Activated CD4-positive, alpha-beta T cell treated with anti-CD3 and anti-CD28 coated beads for 36 hours (primary cell): ENCODE measurements around the gene FYB1. TPM values are rescaled to one million over a fixed set of nuclear protein-coding genes. Genes with fewer than 3 reads are reported as not detected.

Experiments
- ATAC-seq: fragments of 200-7000 bp; cut with Tn5 transposase; one replicate; pipeline ENCODE4 v1.10.0; 2021; ENCODE audit warnings: mild to moderate bottlenecking, moderate library complexity
- CTCF ChIA-PET: fragments of 350-600 bp; sonication (Branson Sonifier 250); formaldehyde crosslinking; loops from one replicate; lab custom pipeline; 2021; ENCODE audit warnings: antibody characterized with exemption; lab: Charles Lee
- POLR2A ChIA-PET: fragments of 350-600 bp; sonication (Branson Sonifier 250); formaldehyde crosslinking; loops from one replicate; lab custom pipeline; 2021; ENCODE audit warnings: antibody characterized with exemption, inconsistent platforms; lab: Charles Lee
- DNase-seq: peaks from one replicate; pipeline ENCODE4 v3.0.0-alpha.2; 2020
- H3K27ac Mint-ChIP-seq: one replicate; pipeline ENCODE4 v1.8.0; 2021; ENCODE audit warnings: mixed read lengths
- H3K27me3 Mint-ChIP-seq: one replicate; pipeline ENCODE4 v1.8.0; 2021; ENCODE audit warnings: mixed read lengths
- H3K36me3 Mint-ChIP-seq: one replicate; pipeline ENCODE4 v1.8.0; 2021; ENCODE audit warnings: low read depth, mixed read lengths
- H3K4me1 Mint-ChIP-seq: one replicate; pipeline ENCODE4 v1.8.0; 2021; ENCODE audit warnings: mixed read lengths
- H3K4me3 Mint-ChIP-seq: one replicate; pipeline ENCODE4 v1.8.0; 2021; ENCODE audit warnings: mild to moderate bottlenecking, moderate library complexity, mixed read lengths
- H3K9me3 Mint-ChIP-seq: one replicate; pipeline ENCODE4 v1.8.0; 2021; ENCODE audit warnings: low read depth, mixed read lengths
- intact Hi-C, 2 experiments: fragments of 100-400 bp; cut with DNase I in 1 of 2; cut with micrococcal nuclease in 1 of 2; formaldehyde crosslinking; loops; one replicate each; pipeline versions ENCODE4 v1.14.2 to v1.15.1; 2022 to 2024; cut with DNase I, micrococcal nuclease
- total RNA-seq, 2 experiments: library from RNA; stranded (reverse); gene quantifications; one replicate each; pipeline ENCODE4 v1.2.3, GENCODE V29; 2021

Gene FYB1
- total RNA-seq, 2 experiments from 2014 or later: 109 to 171 TPM

GRCh38 chr5:39205550-39205949 lies 13.8 kb downstream of the FYB1 start:
- Mint-ChIP-seq H3K4me3 (peak overlapping the region; percentile 69), H3K27ac (peak overlapping the region; percentile 93), H3K4me1 (peaks cover 59% of the 10 kb centered on the region), H3K27me3 (no peaks in the 10 kb centered on the region), H3K36me3 (peaks cover 8% of the 10 kb centered on the region), H3K9me3 (no peaks in the 10 kb centered on the region)
- CTCF ChIA-PET: interaction anchor here (0.6 to 1.6 kb wide), 5 partner anchors 9 to 1130 kb away, joined by 3 to 10 read pairs (median 4); no protein-coding TSS in a partner anchor
- intact Hi-C loops: loop anchor here in 1 of 2 experiments (10.0 kb wide), 1 partner anchor 1479 kb away; no protein-coding TSS in a partner anchor
- DNase-seq (no peak), ATAC-seq (peak; percentile 27)
- POLR2A ChIA-PET: no interaction called here

GRCh38 chr5:39203951-39204350 lies 15.4 kb downstream of the FYB1 start:
- Mint-ChIP-seq H3K27me3 (no peaks in the 10 kb centered on the region), H3K4me3 (peak overlapping the region; percentile 81), H3K9me3 (no peaks in the 10 kb centered on the region), H3K36me3 (peaks cover 16% of the 10 kb centered on the region), H3K27ac (peak overlapping the region; percentile 93), H3K4me1 (peaks cover 46% of the 10 kb centered on the region)
- no peak for DNase-seq
- no peak for ATAC-seq
- ChIA-PET POLR2A (no interaction called here), CTCF (interaction anchor here (0.7 kb wide), 1 partner anchor 282 kb away, joined by 3 read pairs; no protein-coding TSS in a partner anchor)
- intact Hi-C loops: loop anchor here (2.0 to 10.0 kb wide), 5 partner anchors 41 to 1628 kb away; no protein-coding TSS in a partner anchor

- CTCF ChIA-PET: interaction anchor here (0.8 to 4.2 kb wide), 6 partner anchors 9 to 123 kb away, joined by 3 to 52 read pairs (median 10); partner anchors contain the start of gene FYB1
- peak overlapping the region; percentile 81 for H3K4me3 Mint-ChIP-seq
- DNase-seq (no peak), ATAC-seq (no peak)
- H3K4me1 Mint-ChIP-seq: peaks cover 42% of the 10 kb centered on the region
- no peaks in the 10 kb centered on the region for H3K9me3 Mint-ChIP-seq
- H3K36me3 Mint-ChIP-seq: peaks cover 16% of the 10 kb centered on the region
- POLR2A ChIA-PET: interaction anchor here (1.0 kb wide), 1 partner anchor 10 kb away, joined by 3 read pairs; no protein-coding TSS in a partner anchor
- H3K27me3 Mint-ChIP-seq: no peaks in the 10 kb centered on the region
- intact Hi-C loops: loop anchor here (2.0 to 10.0 kb wide), 5 partner anchors 41 to 1629 kb away; no protein-coding TSS in a partner anchor
- H3K27ac Mint-ChIP-seq: peak overlapping the region; percentile 93
Measured at GRCh38 chr5:39203275-39203922, 16.0 kb downstream of the FYB1 start.

GRCh38 chr5:39202597-39203274 lies 16.6 kb downstream of the FYB1 start:
- ChIA-PET CTCF (interaction anchor here (0.6 to 4.2 kb wide), 7 partner anchors 9 to 123 kb away, joined by 3 to 52 read pairs (median 7); partner anchors contain the start of gene FYB1), POLR2A (interaction anchor here (0.9 to 1.8 kb wide), 3 partner anchors 10 to 27 kb away, joined by 3 to 7 read pairs (median 3); no protein-coding TSS in a partner anchor)
- H3K4me3 Mint-ChIP-seq: peak overlapping the region; percentile 81
- H3K27ac Mint-ChIP-seq: peak overlapping the region; percentile 93
- peak; percentile 27 for ATAC-seq
- no peaks in the 10 kb centered on the region for H3K9me3 Mint-ChIP-seq
- peak; percentile 62 for DNase-seq
- peaks cover 36% of the 10 kb centered on the region for H3K4me1 Mint-ChIP-seq
- no peaks in the 10 kb centered on the region for H3K27me3 Mint-ChIP-seq
- intact Hi-C loops: loop anchor here (2.0 to 10.0 kb wide), 5 partner anchors 40 to 1630 kb away; no protein-coding TSS in a partner anchor
- H3K36me3 Mint-ChIP-seq: peaks cover 16% of the 10 kb centered on the region

GRCh38 chr5:39201781-39202596 lies 17.4 kb downstream of the FYB1 start:
- POLR2A ChIA-PET: interaction anchor here (0.9 to 1.8 kb wide), 5 partner anchors 9 to 27 kb away, joined by 3 to 13 read pairs (median 3); no protein-coding TSS in a partner anchor
- H3K4me3 Mint-ChIP-seq: peak overlapping the region; percentile 81
- peaks cover 16% of the 10 kb centered on the region for H3K36me3 Mint-ChIP-seq
- CTCF ChIA-PET: interaction anchor here (0.6 to 4.2 kb wide), 13 partner anchors 9 to 81 kb away, joined by 3 to 52 read pairs (median 6); partner anchors contain the start of gene FYB1
- ATAC-seq (no peak), DNase-seq (no peak)
- H3K27me3 Mint-ChIP-seq: no peaks in the 10 kb centered on the region
- peaks cover 35% of the 10 kb centered on the region for H3K4me1 Mint-ChIP-seq
- intact Hi-C loops: loop anchor here (1.0 to 10.0 kb wide), 8 partner anchors 8 to 1630 kb away; no protein-coding TSS in a partner anchor
- peak overlapping the region; percentile 93 for H3K27ac Mint-ChIP-seq
- H3K9me3 Mint-ChIP-seq: no peaks in the 10 kb centered on the region

- POLR2A ChIA-PET: interaction anchor here (1.2 to 1.8 kb wide), 4 partner anchors 9 to 16 kb away, joined by 3 to 13 read pairs (median 5); no protein-coding TSS in a partner anchor
- H3K27me3 Mint-ChIP-seq: no peaks in the 10 kb centered on the region
- DNase-seq (no peak), ATAC-seq (peak; percentile 42)
- H3K4me1 Mint-ChIP-seq: peaks cover 36% of the 10 kb centered on the region
- peak overlapping the region; percentile 93 for H3K27ac Mint-ChIP-seq
- H3K9me3 Mint-ChIP-seq: no peaks in the 10 kb centered on the region
- H3K36me3 Mint-ChIP-seq: peaks cover 20% of the 10 kb centered on the region
- CTCF ChIA-PET: interaction anchor here (0.7 to 4.2 kb wide), 14 partner anchors 8 to 63 kb away, joined by 3 to 52 read pairs (median 6); partner anchors contain the start of gene FYB1
- intact Hi-C loops: loop anchor here (1.0 to 10.0 kb wide), 7 partner anchors 9 to 1631 kb away; no protein-coding TSS in a partner anchor
- peak overlapping the region; percentile 81 for H3K4me3 Mint-ChIP-seq
Measured at GRCh38 chr5:39201160-39201780, 18.1 kb downstream of the FYB1 start.

GRCh38 chr5:39200081-39200480 lies 19.3 kb downstream of the FYB1 start:
- intact Hi-C loops: loop anchor here (1.0 to 10.0 kb wide), 7 partner anchors 13 to 1632 kb away; partner anchors contain the start of gene RICTOR (in 1 of the 2)
- ChIA-PET POLR2A (interaction anchor here (0.5 to 1.8 kb wide), 5 partner anchors 7 to 87 kb away, joined by 3 to 13 read pairs (median 7); no protein-coding TSS in a partner anchor), CTCF (interaction anchor here (0.7 to 4.2 kb wide), 13 partner anchors 8 to 543 kb away, joined by 3 to 52 read pairs (median 6); partner anchors contain the start of gene FYB1)
- peak overlapping the region; percentile 93 for H3K27ac Mint-ChIP-seq
- H3K27me3 Mint-ChIP-seq: no peaks in the 10 kb centered on the region
- ATAC-seq (no peak), DNase-seq (peak; percentile 67)
- peaks cover 32% of the 10 kb centered on the region for H3K4me1 Mint-ChIP-seq
- peak overlapping the region; percentile 81 for H3K4me3 Mint-ChIP-seq
- no peaks in the 10 kb centered on the region for H3K9me3 Mint-ChIP-seq
- peaks cover 22% of the 10 kb centered on the region for H3K36me3 Mint-ChIP-seq

- POLR2A ChIA-PET: interaction anchor here (1.0 kb wide), 1 partner anchor 18 kb away, joined by 7 read pairs; no protein-coding TSS in a partner anchor
Measured at GRCh38 chr5:39199335-39199734, 20.0 kb downstream of the FYB1 start.

GRCh38 chr5:39198127-39198526 lies 21.2 kb downstream of the FYB1 start:
- ChIA-PET CTCF (interaction anchor here (0.7 to 1.2 kb wide), 3 partner anchors 9 to 126 kb away, joined by 3 to 9 read pairs (median 3); no protein-coding TSS in a partner anchor), POLR2A (interaction anchor here (0.6 kb wide), 1 partner anchor 51 kb away, joined by 5 read pairs; no protein-coding TSS in a partner anchor)
- intact Hi-C loops: loop anchor here (1.0 to 10.0 kb wide), 2 partner anchors 21 to 1637 kb away; partner anchors contain the start of gene RPL37 (in 1 of the 2)
- DNase-seq (no peak), ATAC-seq (peak; percentile 10)
- H3K36me3 Mint-ChIP-seq: peaks cover 30% of the 10 kb centered on the region
- H3K27ac Mint-ChIP-seq: peak overlapping the region; percentile 71
- no peaks in the 10 kb centered on the region for H3K9me3 Mint-ChIP-seq
- peaks cover 40% of the 10 kb centered on the region for H3K4me1 Mint-ChIP-seq
- peak overlapping the region; percentile 81 for H3K4me3 Mint-ChIP-seq
- no peaks in the 10 kb centered on the region for H3K27me3 Mint-ChIP-seq

More at GRCh38 chr5:39199335-39199734, 20.0 kb downstream of the FYB1 start:
- Mint-ChIP-seq H3K4me3 (peak overlapping the region; percentile 81), H3K9me3 (no peaks in the 10 kb centered on the region), H3K36me3 (peaks cover 29% of the 10 kb centered on the region), H3K4me1 (peaks cover 32% of the 10 kb centered on the region), H3K27me3 (no peaks in the 10 kb centered on the region), H3K27ac (peak overlapping the region; percentile 93)
- intact Hi-C loops: loop anchor here in 1 of 2 experiments (10.0 kb wide), 1 partner anchor 1635 kb away; the partner anchor contains the start of gene RPL37
- DNase-seq: no peak
- ATAC-seq: no peak
- CTCF ChIA-PET: interaction anchor here (0.7 to 4.2 kb wide), 8 partner anchors 8 to 543 kb away, joined by 3 to 52 read pairs (median 4); partner anchors contain the start of gene FYB1
